Measurements from ENCODE around the gene ZCCHC24. TPM values are rescaled to one million over a fixed set of nuclear protein-coding genes. Genes with fewer than 3 reads are reported as not detected.
"Not testable (repeated sequence)": the region's sequence is repeated elsewhere in the genome, so short reads cannot be mapped to it uniquely, and the experiment has no call there.

Gene ZCCHC24
- total RNA-seq, 1 donor from 2014 or later = 2.7 TPM

DNA sequence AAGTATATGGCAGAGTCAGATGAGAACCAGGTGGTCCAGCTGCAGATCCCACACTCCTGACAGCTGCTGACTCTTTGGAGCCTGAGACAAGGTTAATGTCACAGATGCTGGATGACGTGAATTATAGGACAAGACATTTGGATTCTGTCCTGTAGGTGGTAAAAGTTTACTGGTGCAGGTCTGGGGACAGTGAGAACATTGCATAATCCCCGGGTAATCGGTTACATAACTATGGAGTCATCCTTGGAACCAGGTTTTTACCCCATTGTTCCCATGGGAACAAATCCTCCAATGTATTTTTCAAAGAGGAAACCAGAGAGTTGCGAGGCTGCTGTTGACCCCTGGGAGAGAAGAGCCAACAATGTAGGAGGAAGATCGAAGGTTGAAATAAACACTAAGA is 27.5 kb upstream of the ZCCHC24 start:
- DNase-seq (ENCODE audit: low read depth in 2 of 2) = no peak

DNA sequence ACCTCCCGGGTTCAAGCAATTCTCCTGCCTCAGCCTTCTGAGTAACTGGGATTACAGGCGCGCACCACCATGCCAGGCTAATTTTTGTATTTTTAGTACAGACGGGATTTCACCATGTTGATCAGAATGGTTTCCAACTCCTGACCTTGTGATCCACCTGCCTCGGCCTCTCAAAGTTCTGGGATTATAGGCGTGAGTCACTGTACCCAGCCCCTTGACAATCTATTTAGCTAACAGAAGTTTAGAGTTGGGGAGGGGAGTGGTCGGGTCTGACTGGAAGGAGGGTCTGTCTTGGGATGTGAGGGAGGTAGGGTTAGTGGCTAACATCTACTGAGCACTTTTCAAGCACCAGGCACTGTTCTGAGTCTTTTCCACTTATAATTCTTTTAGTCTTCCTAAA is 27.0 kb upstream of the ZCCHC24 start:
- DNase-seq (ENCODE audit: low read depth in 2 of 2) = no peak

DNA sequence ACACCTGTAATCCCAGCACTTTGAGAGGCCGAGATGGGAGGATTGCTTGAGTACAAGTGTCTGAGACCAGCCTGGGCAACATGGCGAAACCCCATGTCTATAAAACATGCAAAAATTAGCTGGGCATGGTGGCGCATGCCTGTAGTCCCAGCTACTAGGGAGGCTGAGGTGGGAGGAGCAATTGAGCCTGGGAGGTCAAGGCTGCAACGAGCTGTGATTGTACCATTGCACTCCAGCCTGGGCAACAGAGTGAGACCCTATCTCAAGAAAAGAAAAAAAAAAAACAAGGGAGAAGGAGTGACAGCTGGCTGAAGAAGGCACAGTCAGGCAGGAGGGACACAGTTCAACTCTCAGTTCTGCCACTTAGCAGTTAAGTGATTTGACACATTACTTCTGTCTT is 26.4 kb upstream of the ZCCHC24 start:
- no peak for DNase-seq (ENCODE audit: low read depth in 2 of 2)

DNA sequence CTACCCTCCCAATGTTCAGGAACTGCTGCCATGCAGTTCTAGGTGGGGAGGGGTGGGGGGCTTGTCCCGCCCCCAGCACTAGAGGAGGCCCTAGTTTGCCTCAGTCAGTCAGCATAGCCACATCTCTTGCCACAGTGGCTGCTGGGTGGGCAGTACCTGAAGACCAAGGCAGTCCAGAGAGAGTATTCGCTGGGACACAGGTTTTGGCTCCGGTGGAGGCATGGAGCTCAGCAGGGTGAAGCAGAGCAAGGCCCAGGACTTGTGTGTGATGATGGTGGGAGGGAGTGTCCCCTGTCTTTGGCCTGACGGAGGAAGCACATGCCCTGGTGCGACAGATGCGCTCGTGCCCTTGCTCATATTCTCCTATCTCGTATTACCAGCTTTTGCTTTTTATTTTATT is 24.7 kb upstream of the ZCCHC24 start:
- DNase-seq (ENCODE audit: low read depth in 2 of 2) = no peak

DNA sequence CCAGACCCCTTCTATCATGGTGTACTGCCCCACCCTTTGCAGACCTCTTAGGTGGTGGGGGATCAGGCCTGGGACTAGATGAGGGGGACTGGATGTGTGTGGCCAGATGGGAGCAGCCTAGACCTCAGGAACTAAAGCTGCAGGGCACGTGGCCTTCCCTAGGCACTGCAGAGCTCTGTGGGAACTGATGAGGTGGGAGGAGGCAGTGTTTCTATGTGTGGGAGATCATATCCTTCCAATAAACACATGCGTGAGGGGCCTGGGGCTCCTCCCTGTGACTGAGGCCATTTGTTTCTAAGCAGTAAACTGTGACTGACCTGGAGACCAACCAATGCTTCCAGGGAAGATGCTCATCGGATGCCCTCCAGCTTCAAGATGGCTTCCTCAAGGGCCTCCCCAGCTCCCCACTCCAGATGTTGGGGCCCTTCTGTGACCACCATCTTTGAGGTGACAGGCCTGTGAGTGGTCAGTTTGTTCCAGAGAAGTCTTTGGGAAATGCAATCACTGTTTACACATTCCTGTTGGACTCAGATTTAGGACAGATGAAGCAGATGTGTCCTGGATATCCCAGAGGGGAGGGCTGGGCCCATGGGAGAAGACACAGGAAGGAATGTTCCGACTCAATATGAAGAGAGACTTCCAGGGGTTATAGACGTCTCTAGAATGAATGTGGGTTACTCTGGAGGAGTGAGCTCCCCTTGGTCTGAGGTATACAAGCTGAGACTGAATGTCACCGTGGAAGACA is 23.6 kb upstream of the ZCCHC24 start:
- DNase-seq (ENCODE audit: low read depth in 2 of 2) = no peak

DNA sequence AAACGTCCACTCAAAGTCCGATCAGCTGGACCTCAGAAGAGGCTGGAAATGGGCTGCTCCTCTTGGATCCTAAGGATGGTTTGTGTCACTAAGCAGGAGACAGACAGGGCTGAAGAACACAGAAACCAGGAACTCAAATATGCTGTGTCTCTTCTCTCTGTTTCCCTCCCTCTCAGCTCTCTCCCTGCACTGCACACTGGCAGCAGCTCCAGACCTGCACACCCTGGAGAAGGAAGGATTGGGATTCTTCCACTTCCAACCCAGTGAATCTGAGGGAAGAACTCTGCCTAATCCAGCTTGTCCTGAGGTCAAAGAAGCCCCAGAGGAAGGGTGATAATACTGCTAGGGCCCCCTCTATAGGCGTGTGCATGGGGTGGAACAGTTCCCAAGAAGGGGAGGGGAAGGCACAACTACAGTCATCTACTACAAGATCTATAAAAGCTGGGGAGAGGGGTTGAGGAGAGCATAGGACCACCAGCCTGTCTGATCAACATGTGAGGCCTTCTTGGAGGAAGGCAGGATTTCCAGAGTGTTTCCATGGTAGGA is 22.7 kb upstream of the ZCCHC24 start:
- no peak for DNase-seq (ENCODE audit: low read depth in 2 of 2)

DNA sequence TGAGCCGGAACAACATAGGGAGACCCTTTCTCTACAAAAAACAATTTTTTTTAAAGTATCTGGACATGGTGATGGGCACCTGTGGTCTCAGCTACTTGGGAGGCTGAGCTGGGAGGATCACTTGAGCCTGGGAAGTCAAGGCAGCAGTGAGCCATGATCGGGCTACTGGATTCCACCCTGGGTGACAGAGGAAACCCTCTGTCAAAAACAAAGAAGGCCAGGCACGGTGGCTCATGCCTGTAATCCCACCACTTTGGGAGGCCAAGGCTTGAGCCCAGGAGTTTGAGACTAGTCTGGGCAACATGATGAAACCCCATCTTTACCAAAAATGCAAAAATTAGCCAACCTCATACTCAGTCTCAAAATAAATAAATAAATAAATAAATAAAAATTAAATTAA is 19.9 kb upstream of the ZCCHC24 start:
- no peak for DNase-seq (ENCODE audit: low read depth in 2 of 2)

DNA sequence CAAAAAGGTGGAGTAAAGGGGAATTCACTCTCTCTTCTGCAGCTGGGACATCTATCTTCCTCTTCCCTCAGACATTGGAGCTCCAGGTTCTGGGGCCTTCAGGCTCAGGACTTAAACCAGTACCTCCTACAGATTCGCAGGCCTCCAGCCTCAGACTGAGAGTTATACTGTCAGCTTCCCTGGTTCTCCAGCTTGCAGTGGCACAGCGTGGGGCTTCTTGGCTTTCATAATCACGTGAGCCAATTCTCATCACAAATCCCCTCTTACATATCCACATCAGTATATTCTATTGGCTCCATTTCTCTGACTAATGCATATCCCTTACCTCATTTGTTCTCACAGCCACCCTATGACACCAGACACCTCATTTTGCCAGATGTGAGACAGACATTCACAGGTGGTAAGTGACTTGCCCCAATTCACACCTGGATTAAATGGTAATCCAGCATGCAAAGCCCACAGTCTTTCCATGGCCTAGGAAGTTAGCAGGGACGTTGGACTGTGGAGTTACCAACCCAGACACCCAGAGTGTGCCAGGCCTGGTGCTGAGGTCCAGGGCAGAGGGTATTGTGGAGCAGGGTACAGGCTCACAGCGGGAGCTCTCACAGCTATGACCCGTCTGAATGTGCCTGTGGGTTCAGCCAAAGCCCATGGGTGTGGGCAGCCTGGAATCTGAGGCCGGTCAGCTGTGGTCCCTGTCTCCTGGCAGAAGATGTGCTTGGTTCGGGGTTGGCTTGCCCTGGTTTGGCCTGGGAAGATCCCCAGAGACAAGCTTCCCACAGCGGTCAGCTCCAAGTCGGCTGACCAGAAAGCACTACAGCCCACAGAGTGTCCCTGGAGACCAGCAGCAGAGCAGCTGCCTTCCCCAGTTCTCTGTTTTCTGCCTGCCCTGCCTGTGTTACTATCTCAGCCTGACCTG is 18.4 kb upstream of the ZCCHC24 start:
- no peak for DNase-seq (ENCODE audit: low read depth in 2 of 2)

DNA sequence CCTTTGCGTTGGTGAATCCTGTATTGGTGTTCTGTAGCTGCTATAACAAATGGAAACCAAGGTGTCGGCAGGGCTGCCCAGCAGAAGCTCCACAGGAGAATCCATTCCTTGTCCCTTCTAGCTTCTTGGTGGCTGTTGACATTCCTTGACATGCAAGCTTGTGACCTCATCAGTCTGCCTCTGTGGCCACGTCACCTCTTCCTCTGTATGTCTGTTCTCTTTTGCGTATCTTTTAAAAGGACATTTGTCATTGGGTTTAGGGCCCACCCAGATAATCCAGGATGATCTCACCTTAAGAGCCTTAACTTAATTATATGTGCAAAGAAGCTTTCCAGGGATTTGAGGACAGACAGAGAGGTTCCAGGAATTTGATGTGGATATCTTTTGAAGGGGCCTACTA is 15.3 kb upstream of the ZCCHC24 start:
- no peak for DNase-seq (ENCODE audit: low read depth in 2 of 2)

DNA sequence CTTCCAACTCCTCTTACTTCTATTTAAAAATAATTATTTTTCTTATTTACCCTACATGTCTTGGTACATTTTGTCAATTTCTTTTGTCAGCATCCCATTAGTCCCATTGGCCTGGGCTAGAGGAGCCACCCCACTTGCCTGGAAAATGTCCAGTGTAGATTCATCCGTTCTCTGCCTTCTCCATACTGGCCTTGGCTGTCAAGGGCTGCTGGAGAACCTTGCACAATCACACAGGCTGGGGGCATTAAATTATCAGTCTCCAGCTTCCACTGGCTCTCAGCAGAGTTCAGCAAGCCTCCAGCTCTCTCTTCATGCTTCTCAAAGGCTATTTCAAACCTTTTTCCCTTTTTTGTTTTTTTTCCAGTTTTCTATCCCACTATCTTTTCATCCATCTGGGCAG is 13.8 kb upstream of the ZCCHC24 start:
- no peak for DNase-seq (ENCODE audit: low read depth in 2 of 2)

DNA sequence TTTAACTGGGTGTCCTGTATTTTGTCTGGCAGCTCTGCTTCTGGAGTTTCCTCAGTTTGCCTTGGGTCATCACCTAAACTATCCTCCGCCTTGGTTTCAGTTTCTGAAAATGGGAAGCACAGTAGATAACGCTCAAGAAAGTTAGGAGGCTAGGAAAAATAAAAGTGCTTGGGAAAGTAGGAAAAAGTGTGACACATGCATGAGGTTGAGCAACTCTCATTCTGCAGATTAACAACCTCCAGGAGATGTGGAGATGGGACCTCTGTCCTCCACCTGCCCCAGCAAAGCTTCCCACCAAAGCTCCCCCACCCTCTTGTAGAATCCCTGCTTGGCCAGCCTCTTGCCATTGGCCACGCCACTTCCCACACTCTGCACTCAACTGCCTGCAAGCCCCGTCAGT is 13.1 kb upstream of the ZCCHC24 start:
- no peak for DNase-seq (ENCODE audit: low read depth in 2 of 2)

DNA sequence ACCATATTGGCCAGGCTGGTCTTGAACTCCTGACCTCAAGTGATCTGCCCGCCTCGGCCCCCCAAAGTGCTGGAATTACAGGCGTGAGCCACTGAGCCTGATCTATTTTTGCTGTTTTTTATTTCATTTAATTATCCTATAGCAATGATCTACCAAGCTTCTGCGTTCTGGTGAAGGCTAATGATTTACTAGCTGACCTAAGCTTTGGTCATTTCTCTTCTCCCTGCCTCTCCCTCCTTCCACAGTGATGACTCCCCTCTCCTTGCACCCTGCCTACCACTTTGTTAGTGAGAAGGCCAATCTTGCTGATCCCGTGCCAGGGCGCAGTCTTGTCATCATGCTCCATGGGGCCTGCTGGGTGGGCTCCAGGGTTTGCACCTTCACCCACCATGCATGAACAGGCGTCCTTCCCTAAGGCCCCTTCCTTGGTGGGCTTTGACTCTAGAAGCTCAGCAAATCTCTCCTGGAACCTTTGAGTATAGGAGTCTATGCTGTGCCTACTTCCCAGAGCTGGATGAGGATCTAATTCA is 11.9 kb upstream of the ZCCHC24 start:
- no peak for DNase-seq (ENCODE audit: low read depth in 2 of 2)

DNA sequence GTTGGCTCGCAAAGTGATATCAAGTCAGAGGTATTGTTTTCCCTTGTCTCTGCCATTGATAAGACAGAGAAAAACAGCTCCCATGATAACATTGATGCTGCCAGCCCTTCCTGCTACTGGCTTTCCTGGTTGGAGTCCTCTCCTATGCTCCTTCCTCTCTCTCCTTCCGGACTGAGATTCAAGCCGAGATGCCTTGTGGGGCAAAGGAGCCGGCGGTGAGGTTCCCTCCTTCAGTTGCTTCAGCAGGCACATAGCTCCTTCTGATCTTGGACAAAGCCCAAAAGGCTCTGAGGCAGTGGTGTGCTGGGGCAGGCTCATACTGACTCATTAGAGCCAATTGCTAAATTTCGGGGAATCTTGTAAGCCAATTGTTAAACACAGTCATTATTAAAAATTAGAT is 8.8 kb upstream of the ZCCHC24 start:
- DNase-seq (ENCODE audit: low read depth in 2 of 2) = no peak

DNA sequence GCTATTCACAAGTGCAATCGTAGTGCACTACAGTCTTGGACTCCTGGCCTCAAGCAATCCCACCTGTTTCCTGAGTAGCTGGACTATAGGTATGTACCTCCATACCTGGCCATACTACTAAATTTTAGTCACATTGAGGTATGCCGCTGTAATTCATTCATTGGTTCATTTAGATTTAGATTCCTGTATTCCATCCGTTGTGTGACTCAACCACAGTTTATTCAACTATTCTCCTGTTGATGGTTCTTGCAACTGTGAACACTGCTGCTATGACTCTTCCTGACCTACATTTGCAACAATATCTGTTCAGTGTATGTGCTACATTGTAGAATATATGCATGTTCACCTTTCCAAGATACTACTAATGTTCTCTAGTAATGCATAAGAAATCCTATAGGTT is 8.0 kb upstream of the ZCCHC24 start:
- no peak for DNase-seq (ENCODE audit: low read depth in 2 of 2)

DNA sequence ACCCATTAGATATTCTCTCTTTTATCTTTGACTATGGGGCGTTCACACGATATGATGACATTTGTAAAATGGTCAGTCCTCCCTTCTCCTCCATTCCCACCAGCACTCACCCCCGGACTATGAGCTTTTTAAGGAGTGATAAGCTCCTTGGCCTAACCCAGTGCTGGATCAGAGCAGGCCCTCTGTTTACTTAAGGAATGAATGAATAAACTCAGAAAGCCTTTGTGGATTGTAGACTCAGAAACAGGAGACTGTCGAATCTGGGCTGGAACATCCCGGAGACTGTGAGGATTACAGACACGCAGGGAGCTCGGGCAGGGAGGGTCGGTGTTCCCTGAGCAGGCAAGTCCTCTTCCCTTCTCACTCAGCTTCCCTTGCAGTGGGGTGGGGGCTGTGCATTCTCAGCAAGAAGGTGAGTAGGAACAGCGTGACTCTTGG is 6.8 kb upstream of the ZCCHC24 start:
- DNase-seq (ENCODE audit: low read depth in 2 of 2) = no peak

DNA sequence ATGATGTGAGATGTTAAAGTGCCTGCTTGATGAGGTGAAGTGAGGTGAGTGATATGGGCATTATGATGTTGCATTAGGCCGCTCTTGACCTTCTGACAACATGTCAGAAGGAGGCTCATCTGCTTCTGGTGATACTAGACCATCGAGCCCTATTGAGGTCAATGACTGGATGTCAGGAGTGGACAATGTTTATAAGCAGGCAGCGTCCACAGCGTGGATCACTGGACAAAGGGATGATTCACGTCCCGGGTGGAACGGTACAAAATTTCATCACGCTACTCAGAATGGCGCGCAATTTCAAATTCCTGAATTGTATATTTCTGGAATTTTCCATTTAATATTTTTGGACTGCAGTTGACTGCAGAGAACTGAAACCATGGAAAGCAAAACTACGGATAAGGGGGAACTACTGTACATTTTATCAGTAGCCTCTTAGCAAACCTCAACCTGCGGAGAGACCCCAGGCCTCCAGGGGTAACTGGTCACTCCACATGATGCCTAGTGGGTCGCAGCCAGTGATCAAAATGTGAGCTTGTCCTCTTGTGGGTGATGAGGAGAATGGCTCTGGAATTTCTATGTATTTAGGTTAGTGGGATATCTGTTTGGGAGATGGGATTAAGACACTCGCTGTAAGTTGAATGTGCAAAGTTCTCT is 5.7 kb upstream of the ZCCHC24 start:
- no peak for DNase-seq (ENCODE audit: low read depth in 2 of 2)

DNA sequence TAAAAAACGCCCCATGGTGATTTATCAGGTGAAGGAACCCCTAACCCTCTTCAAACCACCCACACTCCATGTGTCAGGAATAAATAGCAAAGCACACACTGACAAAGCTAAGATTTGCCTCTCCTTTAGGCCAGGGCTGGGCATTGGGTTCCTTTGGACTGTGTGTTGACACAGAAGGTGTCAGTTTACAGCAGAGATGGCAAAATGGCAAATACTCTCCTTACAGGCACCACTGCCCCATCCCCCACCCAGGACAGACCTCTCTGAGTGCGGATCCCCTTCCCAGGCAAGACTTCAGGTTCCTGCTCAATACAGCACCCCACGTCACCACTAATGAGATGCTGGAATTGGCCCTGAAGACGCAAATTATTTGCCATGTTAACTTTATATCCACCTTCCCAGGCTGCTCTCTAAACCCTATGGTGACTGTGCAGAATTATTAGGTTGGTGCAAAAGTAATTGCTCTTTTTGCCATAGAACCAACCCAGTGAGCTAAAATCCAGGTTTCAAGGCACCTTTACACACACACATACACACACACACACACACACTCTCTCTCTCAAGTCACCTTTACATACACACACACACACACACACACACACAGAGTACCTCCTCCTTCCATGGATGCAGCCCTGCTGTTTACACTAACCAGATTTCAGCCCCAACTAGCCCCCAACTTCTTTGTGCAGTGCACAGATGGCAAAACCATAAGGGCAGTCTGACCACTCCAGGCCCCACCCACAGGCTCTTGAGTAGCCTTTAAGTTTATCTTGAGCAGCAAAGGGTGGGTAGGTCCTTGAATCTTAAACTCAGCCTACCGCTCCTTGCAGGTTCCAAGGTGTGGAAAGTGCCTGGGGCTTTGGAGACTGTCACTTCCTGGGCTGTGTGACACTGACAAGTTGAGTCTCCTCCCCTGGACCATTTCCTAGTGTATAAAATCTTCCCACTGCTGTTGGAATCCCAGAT is 4.0 kb upstream of the ZCCHC24 start:
- DNase-seq (ENCODE audit: low read depth in 2 of 2) = no peak

DNA sequence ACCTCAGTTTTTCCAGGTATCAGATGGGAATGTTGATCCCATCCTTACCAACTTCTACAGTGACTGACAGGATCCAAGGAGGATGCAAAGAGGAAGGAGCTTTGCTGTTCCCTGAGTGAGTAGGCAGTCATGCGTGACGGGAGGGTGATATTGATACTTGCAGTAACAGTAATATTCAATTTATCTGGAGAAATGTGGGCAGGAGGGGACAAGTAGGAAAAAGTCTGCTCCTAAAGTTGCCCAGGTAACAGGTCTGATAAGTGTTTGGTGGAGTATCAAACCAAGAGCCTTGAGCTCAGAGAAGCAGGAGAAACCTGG is 3.3 kb upstream of the ZCCHC24 start:
- no peak for DNase-seq (ENCODE audit: low read depth in 2 of 2)

DNA sequence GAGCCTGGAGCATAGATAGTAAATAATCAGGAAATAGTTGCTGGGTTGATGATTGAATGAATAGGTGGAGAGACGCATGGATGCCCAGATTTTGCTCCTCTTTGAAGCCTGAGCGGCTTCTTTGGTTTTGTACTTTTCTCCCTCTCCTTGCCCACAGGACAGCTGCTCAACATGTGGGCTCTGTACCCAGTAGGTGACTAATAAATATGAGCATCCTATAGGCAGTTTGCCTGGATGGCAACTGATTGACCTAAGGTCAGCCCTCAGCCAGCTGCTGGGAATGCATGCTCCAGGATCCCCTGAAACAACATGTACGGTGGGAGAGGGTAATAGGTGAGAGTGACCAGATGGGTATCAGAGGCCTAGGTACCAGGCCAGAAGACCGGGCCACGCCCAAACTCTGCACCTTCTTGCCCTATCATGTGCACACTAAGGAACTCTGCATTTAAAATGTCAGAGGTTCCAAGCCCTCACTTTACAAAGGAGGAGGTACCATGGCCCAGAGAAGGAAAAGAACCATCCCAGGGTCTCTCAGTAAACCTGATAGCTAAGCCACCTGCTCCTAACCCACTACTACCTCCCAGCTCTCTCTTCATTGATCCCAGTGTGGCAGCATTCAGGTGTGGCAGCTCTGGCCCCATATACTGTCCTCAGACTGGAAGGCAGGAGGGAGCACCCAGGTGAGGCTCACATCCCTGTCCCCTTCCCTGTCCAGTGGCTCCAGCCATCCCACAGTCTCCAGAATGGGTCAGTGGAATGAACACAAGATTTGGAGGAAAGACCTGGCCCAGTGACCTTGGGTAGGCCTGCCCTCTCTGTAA is 2.7 kb upstream of the ZCCHC24 start:
- no peak for DNase-seq (ENCODE audit: low read depth in 2 of 2)

DNA sequence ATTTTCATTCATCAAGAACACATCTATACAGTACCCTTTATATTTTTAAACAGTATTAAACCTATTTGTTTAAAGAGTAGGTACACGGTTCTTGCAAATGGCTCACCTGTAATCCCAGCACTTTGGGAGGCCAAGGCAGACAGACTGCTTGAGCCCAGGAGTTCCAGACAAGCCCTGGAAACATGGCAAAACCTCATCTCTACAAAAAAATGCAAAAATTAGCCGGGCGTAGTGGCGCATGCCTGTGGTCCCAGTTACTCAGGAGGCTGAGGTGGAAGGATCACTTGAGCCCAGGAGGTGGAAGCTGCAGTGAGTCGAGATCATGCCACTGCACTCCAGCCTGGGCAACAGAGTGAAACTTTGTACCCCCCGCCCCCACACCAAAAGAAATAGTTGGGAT is 1.8 kb upstream of the ZCCHC24 start:
- not testable (repeated sequence) for DNase-seq (ENCODE audit: low read depth in 2 of 2)

Data from dermis microvascular lymphatic vessel endothelial cell (primary cell).